ENCODE measurements around the gene ARSB.
"Not testable (repeated sequence)": the region's sequence is repeated elsewhere in the genome, so short reads cannot be mapped to it uniquely, and the experiment has no call there.

Gene ARSB

GRCh38 chr5:78920604-78921003 lies 64.5 kb downstream of the ARSB start:
- H3K4me3 ChIP-seq (ENCODE audit: low read depth, low read length) = no peak overlapping the region
- peak; percentile 42 for TF ChIP-seq CTCF (IDR thresholded peaks at IDR 0.05; ENCODE audit: insufficient read depth, low read length, missing control alignments)
- ChIA-PET CTCF (interaction anchor here (0.9 to 2.9 kb wide), 6 partner anchors 18 to 453 kb away, joined by 3 to 9 read pairs (median 4); no protein-coding TSS in a partner anchor), POLR2A (no interaction called here)
- no peak for DNase-seq (ENCODE audit: low read depth, low spot score)

- no peak overlapping the region for H3K4me3 ChIP-seq (ENCODE audit: low read depth, low read length)
- ChIA-PET CTCF (interaction anchor here (1.1 to 2.9 kb wide), 6 partner anchors 8 to 452 kb away, joined by 3 to 9 read pairs (median 4); no protein-coding TSS in a partner anchor), POLR2A (no interaction called here)
- no peak for TF ChIP-seq CTCF (IDR thresholded peaks at IDR 0.05; ENCODE audit: insufficient read depth, low read length, missing control alignments)
- no peak for DNase-seq (ENCODE audit: low read depth, low spot score)
Observed at GRCh38 chr5:78919796-78920195, 65.3 kb downstream of the ARSB start.

GRCh38 chr5:78916044-78916443 lies 69.1 kb downstream of the ARSB start:
- DNase-seq (ENCODE audit: low read depth, low spot score) = no peak
- ChIA-PET CTCF (interaction anchor here (1.2 to 2.1 kb wide), 3 partner anchors 8 to 17 kb away, joined by 4 to 7 read pairs (median 7); no protein-coding TSS in a partner anchor), POLR2A (no interaction called here)
- TF ChIP-seq CTCF (IDR thresholded peaks at IDR 0.05; ENCODE audit: insufficient read depth, low read length, missing control alignments) = no peak
- H3K4me3 ChIP-seq (ENCODE audit: low read depth, low read length) = no peak overlapping the region

GRCh38 chr5:78915170-78915569 lies 69.9 kb downstream of the ARSB start:
- DNase-seq (ENCODE audit: low read depth, low spot score) = no peak
- TF ChIP-seq CTCF (IDR thresholded peaks at IDR 0.05; ENCODE audit: insufficient read depth, low read length, missing control alignments) = no peak
- ChIA-PET POLR2A (interaction anchor here (0.7 kb wide), 1 partner anchor 37 kb away, joined by 4 read pairs; no protein-coding TSS in a partner anchor), CTCF (interaction anchor here (1.2 to 2.1 kb wide), 4 partner anchors 9 to 16 kb away, joined by 3 to 7 read pairs (median 6); no protein-coding TSS in a partner anchor)
- no peak overlapping the region for H3K4me3 ChIP-seq (ENCODE audit: low read depth, low read length)

- POLR2A ChIA-PET = no interaction called here
- no peak for DNase-seq (ENCODE audit: low read depth, low spot score)
- no peak overlapping the region for H3K4me3 ChIP-seq (ENCODE audit: low read depth, low read length)
- TF ChIP-seq CTCF (IDR thresholded peaks at IDR 0.05; ENCODE audit: insufficient read depth, low read length, missing control alignments) = no peak
- CTCF ChIA-PET = interaction anchor here (1.0 to 4.2 kb wide), 6 partner anchors 9 to 375 kb away, joined by 3 to 32 read pairs (median 4); no protein-coding TSS in a partner anchor
Observed at GRCh38 chr5:78912811-78913210, 72.3 kb downstream of the ARSB start.

GRCh38 chr5:78912085-78912771 lies 72.9 kb downstream of the ARSB start:
- H3K4me3 ChIP-seq (ENCODE audit: low read depth, low read length) = no peak overlapping the region
- TF ChIP-seq CTCF (IDR thresholded peaks at IDR 0.05; ENCODE audit: insufficient read depth, low read length, missing control alignments) = no peak
- no peak for DNase-seq (ENCODE audit: low read depth, low spot score)
- POLR2A ChIA-PET = no interaction called here
- CTCF ChIA-PET = interaction anchor here (0.9 to 4.2 kb wide), 7 partner anchors 9 to 375 kb away, joined by 3 to 32 read pairs (median 4); no protein-coding TSS in a partner anchor

GRCh38 chr5:78909224-78909983 lies 75.7 kb downstream of the ARSB start:
- DNase-seq (ENCODE audit: low read depth, low spot score); H3K4me3 ChIP-seq (ENCODE audit: low read depth, low read length); POLR2A ChIA-PET: not testable (repeated sequence)
- CTCF ChIA-PET = interaction anchor here (1.0 kb wide), 1 partner anchor 10 kb away, joined by 6 read pairs; no protein-coding TSS in a partner anchor

Measured in AG04449 (cell line).